AG04449 (cell line): Measurements from ENCODE around the gene IQUB.

Source experiments
- CTCF ChIA-PET: fragments of 350-600 bp; formaldehyde crosslinking; extraction: SDS; loops from one replicate; lab custom pipeline; 2021; ENCODE audit warnings: antibody characterized with exemption; lab: Yijun Ruan, JAX
- POLR2A ChIA-PET: fragments of 400-600, 350-600 bp; formaldehyde crosslinking; extraction: SDS; loops from one replicate; lab custom pipeline; 2020; ENCODE audit warnings: antibody characterized with exemption, inconsistent platforms; lab: Yijun Ruan, JAX
- DNase-seq: peaks from one replicate; pipeline ENCODE4 v3.0.0-alpha.2; 2010; ENCODE audit warnings: low read depth, low spot score
- H3K4me3 ChIP-seq: 2 replicates; pipeline ENCODE4 v1.5.1; 2011; ENCODE audit warnings: low read depth, mild to moderate bottlenecking, control low read depth, low read length
- TF ChIP-seq, protein P1 (sequence below): IDR thresholded peaks from one replicate; pipeline ENCODE4 v1.5.1; 2011; ENCODE audit warnings: mild to moderate bottlenecking, moderate library complexity, low read length, control low read depth, inconsistent platforms; ENCODE audit not compliant: insufficient read depth; ENCODE audit errors: missing control alignments

IQUB gene

GRCh38 chr7:123548406-123548805, 14.0 kb upstream of the IQUB start:
- ChIA-PET POLR2A (no interaction called here), CTCF (interaction anchor here (1.4 to 1.7 kb wide), 2 partner anchors 10 kb away, joined by 4 to 7 read pairs; no protein-coding TSS in a partner anchor)
- DNase-seq: no peak
- no peak overlapping the region for H3K4me3 ChIP-seq
- TF ChIP-seq, protein P1, sequence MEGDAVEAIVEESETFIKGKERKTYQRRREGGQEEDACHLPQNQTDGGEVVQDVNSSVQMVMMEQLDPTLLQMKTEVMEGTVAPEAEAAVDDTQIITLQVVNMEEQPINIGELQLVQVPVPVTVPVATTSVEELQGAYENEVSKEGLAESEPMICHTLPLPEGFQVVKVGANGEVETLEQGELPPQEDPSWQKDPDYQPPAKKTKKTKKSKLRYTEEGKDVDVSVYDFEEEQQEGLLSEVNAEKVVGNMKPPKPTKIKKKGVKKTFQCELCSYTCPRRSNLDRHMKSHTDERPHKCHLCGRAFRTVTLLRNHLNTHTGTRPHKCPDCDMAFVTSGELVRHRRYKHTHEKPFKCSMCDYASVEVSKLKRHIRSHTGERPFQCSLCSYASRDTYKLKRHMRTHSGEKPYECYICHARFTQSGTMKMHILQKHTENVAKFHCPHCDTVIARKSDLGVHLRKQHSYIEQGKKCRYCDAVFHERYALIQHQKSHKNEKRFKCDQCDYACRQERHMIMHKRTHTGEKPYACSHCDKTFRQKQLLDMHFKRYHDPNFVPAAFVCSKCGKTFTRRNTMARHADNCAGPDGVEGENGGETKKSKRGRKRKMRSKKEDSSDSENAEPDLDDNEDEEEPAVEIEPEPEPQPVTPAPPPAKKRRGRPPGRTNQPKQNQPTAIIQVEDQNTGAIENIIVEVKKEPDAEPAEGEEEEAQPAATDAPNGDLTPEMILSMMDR: no peak

DNA sequence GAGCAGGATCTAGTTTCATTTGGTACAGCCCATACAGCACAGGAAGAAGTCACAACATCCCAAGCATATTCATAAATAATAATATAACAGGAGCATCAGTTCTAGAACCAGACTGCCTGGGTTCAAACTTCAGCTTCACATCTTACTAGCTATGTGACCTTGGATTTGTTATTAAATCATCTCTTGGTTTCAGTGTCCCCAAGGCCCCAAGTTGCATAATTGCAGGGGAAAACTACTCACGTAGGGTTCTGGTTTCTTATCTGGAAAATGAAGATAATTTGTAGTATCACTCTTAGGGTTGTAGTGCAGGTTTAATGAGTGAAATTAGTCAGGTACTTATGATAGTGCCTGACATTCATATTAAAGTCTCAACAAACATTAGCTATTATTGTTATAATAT, 5.5 kb upstream of the IQUB start:
- DNase-seq: no peak
- ChIA-PET CTCF (interaction anchor here (1.0 to 2.9 kb wide), 2 partner anchors 45 to 46 kb away, joined by 4 to 26 read pairs; no protein-coding TSS in a partner anchor), POLR2A (no interaction called here)
- TF ChIP-seq, protein P1: no peak
- no peak overlapping the region for H3K4me3 ChIP-seq

- H3K4me3 ChIP-seq: no peak overlapping the region
- POLR2A ChIA-PET: no interaction called here
- TF ChIP-seq, protein P1: no peak
- CTCF ChIA-PET: interaction anchor here (0.6 to 2.9 kb wide), 3 partner anchors 9 to 45 kb away, joined by 3 to 26 read pairs (median 7); no protein-coding TSS in a partner anchor
- DNase-seq: no peak
Observed at GRCh38 chr7:123538897-123539296, 4.5 kb upstream of the IQUB start.

- TF ChIP-seq, protein P1: no peak
- POLR2A ChIA-PET: no interaction called here
- CTCF ChIA-PET: interaction anchor here (1.7 to 2.9 kb wide), 2 partner anchors 10 to 45 kb away, joined by 7 to 26 read pairs; no protein-coding TSS in a partner anchor
- H3K4me3 ChIP-seq: no peak overlapping the region
- DNase-seq: peak; percentile 53
Observed at GRCh38 chr7:123538189-123538714, 3.9 kb upstream of the IQUB start.

GRCh38 chr7:123537026-123537642, 2.7 kb upstream of the IQUB start:
- H3K4me3 ChIP-seq: no peak overlapping the region
- TF ChIP-seq, protein P1: peak; percentile 16
- ChIA-PET POLR2A (no interaction called here), CTCF (interaction anchor here (2.9 kb wide), 1 partner anchor 43 kb away, joined by 26 read pairs; no protein-coding TSS in a partner anchor)
- DNase-seq: no peak

DNA sequence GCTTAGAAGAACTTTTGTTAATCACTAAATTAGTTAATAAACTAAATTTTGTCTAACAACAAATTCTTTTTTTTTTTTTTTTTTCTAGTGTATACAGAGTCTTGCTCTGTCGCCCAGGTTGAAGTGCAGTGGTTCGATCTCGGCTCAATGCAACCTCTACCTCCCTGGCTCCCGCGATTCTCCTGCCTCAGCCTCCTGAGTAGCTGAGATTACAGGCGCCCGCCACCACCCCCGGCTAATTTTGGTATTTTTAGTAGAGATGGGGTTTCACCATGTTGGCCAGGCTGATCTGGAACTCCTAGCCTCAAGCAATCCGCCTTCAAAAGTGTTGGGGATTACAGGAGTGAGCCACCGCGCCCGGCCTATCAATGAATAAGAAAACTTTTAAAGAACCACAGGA, 1.1 kb upstream of the IQUB start:
- H3K4me3 ChIP-seq: no peak overlapping the region; the same call in 1 of the 2 replicates
- CTCF ChIA-PET: interaction anchor here (0.6 to 2.0 kb wide), 4 partner anchors 14 to 43 kb away, joined by 3 to 21 read pairs (median 3); no protein-coding TSS in a partner anchor
- POLR2A ChIA-PET: interaction anchor here (0.7 kb wide), 1 partner anchor 1742 kb away, joined by 4 read pairs; no protein-coding TSS in a partner anchor
- DNase-seq: no peak
- TF ChIP-seq, protein P1: no peak
